ENCODE results near the gene MARK1.

Gene MARK1

GRCh38 chr1:220527908-220528678, at the start of gene MARK1:
Gene MARK1, plus strand, starts transcription at chr1:220528136. Its CDS starts 687 bp downstream, at chr1:220528823.
- peak; percentile 40 for DNase-seq (ENCODE audit: low spot score)

GRCh38 chr1:220483700-220484099, 44.2 kb upstream of the MARK1 start:
- no peak for DNase-seq (ENCODE audit: low spot score)

GRCh38 chr1:220484135-220484534, 43.8 kb upstream of the MARK1 start:
- no peak for DNase-seq (ENCODE audit: low spot score)

- DNase-seq (ENCODE audit: low spot score) = no peak
Observed at GRCh38 chr1:220485131-220485530, 42.8 kb upstream of the MARK1 start.

- no peak for DNase-seq (ENCODE audit: low spot score)
Observed at GRCh38 chr1:220485791-220486190, 42.1 kb upstream of the MARK1 start.

- DNase-seq (ENCODE audit: low spot score) = peak; percentile 21
Observed at GRCh38 chr1:220487297-220487820, 40.6 kb upstream of the MARK1 start.

- no peak for DNase-seq (ENCODE audit: low spot score)
Observed at GRCh38 chr1:220491891-220492290, 36.0 kb upstream of the MARK1 start.

GRCh38 chr1:220497220-220497947, 30.6 kb upstream of the MARK1 start:
- no peak for DNase-seq (ENCODE audit: low spot score)

GRCh38 chr1:220498188-220498587, 29.7 kb upstream of the MARK1 start:
- peak; percentile 24 for DNase-seq (ENCODE audit: low spot score)

GRCh38 chr1:220500372-220500771, 27.6 kb upstream of the MARK1 start:
- no peak for DNase-seq (ENCODE audit: low spot score)

- DNase-seq (ENCODE audit: low spot score) = no peak
Observed at GRCh38 chr1:220504329-220504728, 23.6 kb upstream of the MARK1 start.

GRCh38 chr1:220507085-220507484, 20.9 kb upstream of the MARK1 start:
- no peak for DNase-seq (ENCODE audit: low spot score)

GRCh38 chr1:220511179-220511578, 16.8 kb upstream of the MARK1 start:
- no peak for DNase-seq (ENCODE audit: low spot score)

- no peak for DNase-seq (ENCODE audit: low spot score)
Observed at GRCh38 chr1:220511785-220512184, 16.2 kb upstream of the MARK1 start.

GRCh38 chr1:220513834-220514233, 14.1 kb upstream of the MARK1 start:
- DNase-seq (ENCODE audit: low spot score) = no peak

GRCh38 chr1:220514256-220514655, 13.7 kb upstream of the MARK1 start:
- DNase-seq (ENCODE audit: low spot score) = no peak

GRCh38 chr1:220516014-220516721, 11.8 kb upstream of the MARK1 start:
- no peak for DNase-seq (ENCODE audit: low spot score)

GRCh38 chr1:220516722-220517042, 11.3 kb upstream of the MARK1 start:
- no peak for DNase-seq (ENCODE audit: low spot score)

- DNase-seq (ENCODE audit: low spot score) = no peak
Observed at GRCh38 chr1:220521778-220522177, 6.2 kb upstream of the MARK1 start.

- no peak for DNase-seq (ENCODE audit: low spot score)
Observed at GRCh38 chr1:220526294-220526693, 1.6 kb upstream of the MARK1 start.

GRCh38 chr1:220527279-220527907, 543 bp upstream of the MARK1 start:
- no peak for DNase-seq (ENCODE audit: low spot score)
